H1 (cell line): Measurements from ENCODE around the gene OR52W1. TPM values are rescaled to one million over a fixed set of nuclear protein-coding genes. Genes with fewer than 3 reads are reported as not detected.

Source experiments
- CTCF ChIA-PET: fragments of 300-600 bp; sonication (Branson Sonifier 250); formaldehyde crosslinking; loops from one replicate; lab custom pipeline; 2021; ENCODE audit not compliant: partially characterized antibody; lab: Charles Lee
- POLR2A ChIA-PET: fragments of 300-600 bp; sonication (Branson Sonifier 250); formaldehyde crosslinking; loops from one replicate; lab custom pipeline; 2021; ENCODE audit warnings: inconsistent platforms; ENCODE audit not compliant: partially characterized antibody; lab: Charles Lee
- DNase-seq, 2 experiments: peaks; one replicate each; pipeline versions ENCODE4 v3.0.0 to v3.0.0-alpha.2; 2010 to 2022; ENCODE audit warnings: low spot score in 2 of 2, low read depth in 1 of 2, mixed read lengths in 1 of 2
- FAIRE-seq: peaks from 2 replicates; lab custom pipeline; 2011; peaks lifted over from hg19 to GRCh38; lab: Jason Lieb, UNC
- H2AFZ ChIP-seq: 2 replicates; pipeline ENCODE4 v1.8.1; 2012; ENCODE audit warnings: low read length, inconsistent platforms
- H2AK5ac ChIP-seq: 2 replicates; pipeline ENCODE4 v1.6.1; 2013; ENCODE audit warnings: low read depth, low read length
- H2BK120ac ChIP-seq: replicated peaks from 2 replicates; pipeline ENCODE3; 2013; ENCODE audit warnings: low read depth, low read length, inconsistent platforms
- H2BK12ac ChIP-seq: 2 replicates; pipeline ENCODE4 v1.6.1; 2013; ENCODE audit warnings: low read depth, low read length
- H2BK15ac ChIP-seq: 2 replicates; pipeline ENCODE4 v1.6.1; 2013; ENCODE audit warnings: low read length
- H2BK20ac ChIP-seq: 2 replicates; pipeline ENCODE4 v1.6.1; 2013; ENCODE audit warnings: low read length
- H2BK5ac ChIP-seq: 2 replicates; pipeline ENCODE4 v1.6.1; 2013; ENCODE audit warnings: low read depth, low read length
- H3K14ac ChIP-seq: 2 replicates; pipeline ENCODE4 v1.6.1; 2013; ENCODE audit warnings: inconsistent platforms; ENCODE audit not compliant: insufficient read length
- H3K18ac ChIP-seq: 2 replicates; pipeline ENCODE4 v1.6.1; 2013; ENCODE audit warnings: low read length; ENCODE audit errors: extremely low read depth
- H3K23ac ChIP-seq: 2 replicates; pipeline ENCODE4 v1.6.1; 2013; ENCODE audit warnings: inconsistent platforms; ENCODE audit not compliant: insufficient read length
- H3K23me2 ChIP-seq: 2 replicates; pipeline ENCODE4 v1.6.1; 2013; ENCODE audit warnings: low read depth, low read length
- H3K27ac ChIP-seq: 2 replicates; pipeline ENCODE4 v1.6.1; 2011; ENCODE audit warnings: low read depth, low read length, inconsistent platforms
- H3K27me3 ChIP-seq, 4 experiments: replicated peaks in 1 of 4; 1 replicate in 1 of 4; 2 replicates in 3 of 4; pipeline versions ENCODE4 v1.6.1 to v1.8.1; 2011 to 2013; ENCODE audit warnings: low read length in 3 of 4, mild to moderate bottlenecking in 3 of 4, inconsistent platforms in 2 of 4, mixed read lengths in 2 of 4, moderate library complexity in 1 of 4; ENCODE audit not compliant: control insufficient read depth in 3 of 4, insufficient read depth in 3 of 4; ENCODE audit errors: extremely low read depth in 1 of 4
- H3K36me3 ChIP-seq, 4 experiments: 2 replicates each; pipeline versions ENCODE4 v1.6.1 to v1.8.1; 2011 to 2013; ENCODE audit warnings: mild to moderate bottlenecking in 4 of 4, low read length in 3 of 4, moderate library complexity in 2 of 4, control low read depth in 1 of 4, inconsistent platforms in 1 of 4; ENCODE audit not compliant: insufficient read depth in 4 of 4, control insufficient read depth in 2 of 4
- H3K4ac ChIP-seq: replicated peaks from 2 replicates; pipeline ENCODE3; 2013; ENCODE audit warnings: low read length, low read depth, mixed read lengths, inconsistent platforms; ENCODE audit not compliant: insufficient read length
- H3K4me1 ChIP-seq, 4 experiments: replicated peaks in 1 of 4; 1 replicate in 1 of 4; 2 replicates in 3 of 4; pipeline versions ENCODE4 v1.6.1 to v1.8.1; 2011 to 2013; ENCODE audit warnings: low read length in 3 of 4, inconsistent platforms in 2 of 4, mixed read lengths in 1 of 4; ENCODE audit not compliant: insufficient read depth in 4 of 4, control insufficient read depth in 3 of 4
- H3K4me2 ChIP-seq, 2 experiments: 2 replicates each; pipeline versions ENCODE4 v1.6.1 to v1.8.1; 2011 to 2013; ENCODE audit warnings: low read depth in 2 of 2, low read length in 2 of 2, control low read depth in 1 of 2, inconsistent platforms in 1 of 2, mild to moderate bottlenecking in 1 of 2; ENCODE audit not compliant: insufficient read depth in 1 of 2
- H3K4me3 ChIP-seq, 4 experiments: fragments of 200-600, 300-600 bp in 1 of 4; sonication (generic), shearing (Covaris generic), sonication (Bioruptor Twin) in 1 of 4; 2 replicates each; pipeline versions ENCODE4 v1.5.1 to v1.8.1; 2011 to 2016; ENCODE audit warnings: low read length in 4 of 4, low read depth in 3 of 4, control low read depth in 2 of 4, inconsistent platforms in 2 of 4, mild to moderate bottlenecking in 2 of 4, mixed read lengths in 1 of 4, moderate library complexity in 1 of 4; ENCODE audit not compliant: insufficient read depth in 2 of 4; ENCODE audit errors: extremely low read depth in 1 of 4
- H3K56ac ChIP-seq: replicated peaks from 2 replicates; pipeline ENCODE3; 2013; ENCODE audit warnings: low read depth, mild to moderate bottlenecking, mixed read lengths, low read length, inconsistent platforms; ENCODE audit not compliant: insufficient read length
- H3K79me1 ChIP-seq: 2 replicates; pipeline ENCODE4 v1.6.1; 2013; ENCODE audit warnings: low read depth, low read length, control low read depth
- H3K79me2 ChIP-seq, 2 experiments: 2 replicates each; pipeline versions ENCODE4 v1.6.1 to v1.8.1; 2012 to 2013; ENCODE audit warnings: low read length in 2 of 2, mild to moderate bottlenecking in 2 of 2, inconsistent platforms in 1 of 2; ENCODE audit not compliant: insufficient read depth in 2 of 2, control insufficient read depth in 1 of 2
- H3K9ac ChIP-seq, 4 experiments: replicated peaks in 1 of 4; 1 replicate in 1 of 4; 2 replicates in 3 of 4; pipeline versions ENCODE4 v1.6.1 to v1.8.1; 2011 to 2013; ENCODE audit warnings: low read depth in 3 of 4, low read length in 3 of 4, control low read depth in 2 of 4, mild to moderate bottlenecking in 2 of 4, moderate library complexity in 2 of 4, inconsistent platforms in 1 of 4; ENCODE audit errors: extremely low read depth in 1 of 4
- H3K9me3 ChIP-seq, 2 experiments: 2 replicates each; pipeline versions ENCODE4 v1.6.1 to v1.8.1; 2012 to 2013; ENCODE audit warnings: mild to moderate bottlenecking in 2 of 2, moderate library complexity in 2 of 2, control low read depth in 1 of 2, inconsistent platforms in 1 of 2, low read depth in 1 of 2, low read length in 1 of 2, mixed read lengths in 1 of 2; ENCODE audit not compliant: insufficient read depth in 2 of 2
- H4K20me1 ChIP-seq, 2 experiments: replicated peaks in 1 of 2; 2 replicates each; pipeline versions ENCODE3 to v1.8.1; 2011 to 2013; ENCODE audit warnings: inconsistent platforms in 2 of 2, low read length in 2 of 2, mild to moderate bottlenecking in 1 of 2; ENCODE audit not compliant: insufficient read depth in 2 of 2, control insufficient read depth in 1 of 2
- H4K5ac ChIP-seq: 2 replicates; pipeline ENCODE4 v1.6.1; 2013; ENCODE audit warnings: low read length, low read depth, mixed read lengths, inconsistent platforms; ENCODE audit not compliant: insufficient read length
- H4K8ac ChIP-seq: 2 replicates; pipeline ENCODE4 v1.8.0; 2013; ENCODE audit warnings: mild to moderate bottlenecking, moderate library complexity, low read length, inconsistent platforms; ENCODE audit not compliant: insufficient read depth; ENCODE audit errors: extremely low read depth
- H4K91ac ChIP-seq: replicated peaks from 2 replicates; pipeline ENCODE3; 2013; ENCODE audit warnings: low read length, mixed read lengths, inconsistent platforms; ENCODE audit not compliant: insufficient read length
- ATF2 ChIP-seq: IDR thresholded peaks from 2 replicates; pipeline ENCODE4 v1.6.1; 2012; ENCODE audit warnings: low read length, inconsistent platforms
- GTF2F1 ChIP-seq: IDR thresholded peaks from 2 replicates; pipeline ENCODE4 v1.6.1; 2012; ENCODE audit warnings: low read depth, low read length, improper control_type of control experiment, borderline replicate concordance
- NRF1 ChIP-seq: IDR thresholded peaks from 2 replicates; pipeline ENCODE4 v1.6.1; 2011; ENCODE audit warnings: mild to moderate bottlenecking, low read depth, low read length, improper control_type of control experiment
- POLR2AphosphoS5 ChIP-seq: IDR thresholded peaks from 2 replicates; pipeline ENCODE4 v1.6.1; 2011; ENCODE audit warnings: low read depth, low read length
- POU5F1 ChIP-seq: IDR thresholded peaks from 2 replicates; pipeline ENCODE4 v1.6.1; 2011; ENCODE audit warnings: low read depth, mild to moderate bottlenecking, low read length, moderate library complexity
- SAP30 ChIP-seq: fragments of 300-600 bp; sonication (generic); IDR thresholded peaks from 2 replicates; pipeline ENCODE4 v1.7.1; 2012; ENCODE audit warnings: low read length, moderate library complexity, mild to moderate bottlenecking, inconsistent platforms; ENCODE audit not compliant: insufficient read depth, insufficient replicate concordance
- SP1 ChIP-seq: IDR thresholded peaks from 2 replicates; pipeline ENCODE4 v1.6.1; 2011; ENCODE audit warnings: low read depth, low read length
- SP4 ChIP-seq: IDR thresholded peaks from 2 replicates; pipeline ENCODE4 v1.6.1; 2012; ENCODE audit warnings: low read length, inconsistent platforms
- ZNF274 ChIP-seq: IDR thresholded peaks from 2 replicates; pipeline ENCODE4 v1.7.0; 2012; ENCODE audit warnings: low read length, borderline replicate concordance; ENCODE audit errors: extremely low read depth
- WGBS, 2 experiments: shearing (Covaris generic) in 1 of 2; methylation state at CpG; one replicate each; pipeline versions ENCODE4 v1.1.6 to v1.1.7; 2013 to 2015; ENCODE audit warnings: low lambda C conversion rate in 2 of 2, mixed read lengths in 2 of 2, inconsistent platforms in 1 of 2, low coverage in 1 of 2, missing lambda C conversion rate in 1 of 2; ENCODE audit not compliant: insufficient replicate concordance in 2 of 2, insufficient coverage in 1 of 2, insufficient read length in 1 of 2; ENCODE audit errors: extremely low coverage in 1 of 2, missing lambda C conversion rate in 1 of 2; 5-methylcytosine and 5-hydroxymethylcytosine counted together
- polyA plus RNA-seq, 7 experiments: library from polyadenylated mRNA; depleted of rRNA in 3 of 7; stranded (reverse) in 5 of 7; unstranded in 2 of 7; fragments of >200 nt in 5 of 7; fragments of 200-250 nt in 2 of 7; gene quantifications; 1 replicate in 5 of 7; 2 replicates in 1 of 7; 4 replicates in 1 of 7; pipeline versions ENCODE4 v1.2.1 to v1.2.3, GENCODE V29; 2011 to 2013; ENCODE audit warnings: missing spikeins in 2 of 7, mixed read lengths in 2 of 7
- total RNA-seq: library from RNA; stranded (reverse); fragmentation: NEBNext Ultra II Directional; extraction: Animal tissue kit (Norgen Biotek cat#: 25700); gene quantifications from 2 replicates; pipeline ENCODE4 v1.2.1, GENCODE V29; 2021

Gene OR52W1
- total and polyA plus RNA-seq, 2 of the 8 experiments (the other 6 are each of a cell fraction or from before 2014, with no cell fraction given), result not detected

GRCh38 chr11:6216501-6216900, 17.5 kb downstream of the OR52W1 start:
- H3K36me3 ChIP-seq, result peaks cover 2 to 25% (median 20%) of the 10 kb centered on the region in 4 experiments
- no peak overlapping the region for H3K9ac ChIP-seq
- H3K9me3 ChIP-seq, result no peaks in the 10 kb centered on the region
- FAIRE-seq, result no peak
- H2AK5ac ChIP-seq, result no peak overlapping the region
- no peaks in the 10 kb centered on the region; the same call in 1 of the 2 replicates for H3K23me2 ChIP-seq
- no peak overlapping the region for H3K23ac ChIP-seq
- H2AFZ ChIP-seq, result no peak overlapping the region
- no peak overlapping the region for H3K27ac ChIP-seq
- H2BK15ac ChIP-seq, result no peak overlapping the region
- no peak overlapping the region for H2BK120ac ChIP-seq
- H3K4me3 ChIP-seq, result no peak overlapping the region
- 87% methylated on average over 4 of the region's 4 CpGs; no CpG with 5 or more reads in 1 of the 2 experiments for WGBS, 2 experiments
- peaks cover 2% of the 10 kb centered on the region in 2 experiments for H4K20me1 ChIP-seq
- no peaks in the 10 kb centered on the region for H3K79me1 ChIP-seq
- H3K14ac ChIP-seq, result no peak overlapping the region
- ChIA-PET CTCF (interaction anchor here (1.0 to 3.5 kb wide), 11 partner anchors 9 to 204 kb away, joined by 3 to 14 read pairs (median 5); partner anchors contain the start of gene C11orf42), POLR2A (interaction anchor here (1.1 kb wide), 1 partner anchor 15 kb away, joined by 3 read pairs; no protein-coding TSS in a partner anchor)
- H4K5ac ChIP-seq, result no peak overlapping the region
- H4K91ac ChIP-seq, result no peak overlapping the region
- H2BK12ac ChIP-seq, result no peak overlapping the region
- H2BK5ac ChIP-seq, result no peak overlapping the region
- H3K79me2 ChIP-seq, result no peaks in the 10 kb centered on the region
- H3K4me2 ChIP-seq, result no peak overlapping the region
- no peak for TF ChIP-seq POU5F1
- no peak for TF ChIP-seq SP1
- no peak for TF ChIP-seq ATF2
- no peak for TF ChIP-seq NRF1
- TF ChIP-seq ZNF274, result no peak
- no peak for TF ChIP-seq GTF2F1
- TF ChIP-seq POLR2AphosphoS5, result no peak
- TF ChIP-seq SAP30, result no peak
- TF ChIP-seq SP4, result no peak
- H3K27me3 ChIP-seq, result no peaks in the 10 kb centered on the region
- no peak overlapping the region for H3K56ac ChIP-seq
- no peak overlapping the region for H2BK20ac ChIP-seq
- no peak overlapping the region for H3K4ac ChIP-seq
- H3K18ac ChIP-seq, result no peak overlapping the region
- no peaks in the 10 kb centered on the region for H3K4me1 ChIP-seq
- no peak for DNase-seq
- no peak overlapping the region for H4K8ac ChIP-seq
